GM19238 (cell line): ENCODE data around the gene ZFP91.
"Not testable (repeated sequence)": the region's sequence is repeated elsewhere in the genome, so short reads cannot be mapped to it uniquely, and the experiment has no call there.

Experiments
- DNase-seq: peaks from one replicate; pipeline ENCODE4 v3.0.0; 2011; ENCODE audit warnings: low spot score; ENCODE audit not compliant: insufficient read length

Gene ZFP91, protein sequence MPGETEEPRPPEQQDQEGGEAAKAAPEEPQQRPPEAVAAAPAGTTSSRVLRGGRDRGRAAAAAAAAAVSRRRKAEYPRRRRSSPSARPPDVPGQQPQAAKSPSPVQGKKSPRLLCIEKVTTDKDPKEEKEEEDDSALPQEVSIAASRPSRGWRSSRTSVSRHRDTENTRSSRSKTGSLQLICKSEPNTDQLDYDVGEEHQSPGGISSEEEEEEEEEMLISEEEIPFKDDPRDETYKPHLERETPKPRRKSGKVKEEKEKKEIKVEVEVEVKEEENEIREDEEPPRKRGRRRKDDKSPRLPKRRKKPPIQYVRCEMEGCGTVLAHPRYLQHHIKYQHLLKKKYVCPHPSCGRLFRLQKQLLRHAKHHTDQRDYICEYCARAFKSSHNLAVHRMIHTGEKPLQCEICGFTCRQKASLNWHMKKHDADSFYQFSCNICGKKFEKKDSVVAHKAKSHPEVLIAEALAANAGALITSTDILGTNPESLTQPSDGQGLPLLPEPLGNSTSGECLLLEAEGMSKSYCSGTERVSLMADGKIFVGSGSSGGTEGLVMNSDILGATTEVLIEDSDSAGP

DNA sequence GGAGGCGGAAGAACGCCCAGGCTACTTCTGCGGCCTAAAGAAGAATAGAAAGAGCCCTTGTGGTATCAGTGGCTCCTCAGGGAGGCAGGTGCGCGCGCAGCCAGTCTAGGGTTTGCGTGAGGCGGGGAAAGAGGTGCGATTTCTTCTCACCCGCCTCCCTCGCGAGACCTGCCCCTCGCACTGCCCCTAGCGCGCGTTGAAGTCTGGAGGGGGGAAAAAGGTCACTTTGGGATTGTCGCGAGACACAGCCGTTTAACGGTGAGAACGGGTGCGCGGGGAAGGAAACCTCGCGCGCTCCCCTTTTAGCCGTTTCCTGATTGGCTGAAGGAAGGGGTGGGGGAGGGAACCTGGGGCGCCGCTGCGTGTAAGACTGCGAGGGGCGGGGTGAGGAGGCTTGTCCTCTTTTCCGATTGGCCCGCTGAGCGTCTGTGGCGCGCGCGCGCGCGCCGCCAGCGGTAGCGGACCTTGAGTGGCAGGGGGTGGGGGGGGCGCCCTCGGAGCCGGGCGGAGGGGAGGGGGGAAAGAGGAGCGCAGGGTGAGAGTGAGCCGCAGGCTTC lies at the start of gene ZFP91:
Gene ZFP91 (plus strand): TSS at position 429 of the 557 bp plus-strand sequence. CDS start 219 bp downstream, outside the sequence.
- DNase-seq: peak; percentile 57

DNA sequence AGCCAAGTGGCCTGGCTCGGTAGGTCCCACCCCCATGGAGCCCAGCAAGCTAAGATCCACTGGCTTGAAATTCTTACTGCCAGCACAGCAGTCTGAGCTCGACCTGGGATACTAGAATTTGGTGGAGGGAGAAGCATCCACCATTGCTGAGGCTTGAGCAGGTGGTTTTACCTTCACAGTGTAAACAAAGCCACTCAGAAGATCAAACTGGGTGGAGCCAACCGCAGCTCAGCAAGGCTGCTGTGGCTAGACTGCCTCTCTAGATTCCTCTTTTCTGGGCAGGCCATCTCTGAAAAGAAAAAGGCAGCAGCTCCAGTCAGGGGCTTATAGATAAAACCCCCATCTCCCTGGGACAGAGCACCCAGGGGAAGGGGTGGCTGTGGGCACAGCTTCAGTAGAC lies 48.6 kb upstream of the ZFP91 start:
- DNase-seq: no peak

DNA sequence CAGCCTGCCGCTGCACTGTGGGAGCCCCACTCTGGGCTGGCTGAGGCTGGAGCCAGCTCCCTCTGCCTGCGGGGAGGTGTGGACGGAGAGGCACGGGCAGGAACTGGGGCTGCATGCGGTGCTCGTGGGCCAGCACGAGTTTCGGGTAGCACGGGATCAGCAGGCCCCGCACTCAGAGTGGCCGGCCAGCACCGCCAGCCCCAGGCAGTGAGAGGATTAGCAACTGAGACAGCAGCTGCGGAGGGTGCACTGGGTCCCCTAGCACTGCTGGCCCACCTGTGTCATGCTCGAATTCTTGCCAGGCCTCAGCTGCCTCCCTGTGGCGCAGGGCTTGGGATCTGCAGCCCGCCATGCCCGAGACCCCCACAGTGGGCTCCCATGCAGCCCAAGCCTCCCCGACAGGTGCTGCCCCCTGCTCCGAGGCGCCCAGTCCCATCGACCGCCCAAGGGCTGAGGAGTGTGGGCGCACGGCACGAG lies 47.0 kb upstream of the ZFP91 start:
- no peak for DNase-seq

DNA sequence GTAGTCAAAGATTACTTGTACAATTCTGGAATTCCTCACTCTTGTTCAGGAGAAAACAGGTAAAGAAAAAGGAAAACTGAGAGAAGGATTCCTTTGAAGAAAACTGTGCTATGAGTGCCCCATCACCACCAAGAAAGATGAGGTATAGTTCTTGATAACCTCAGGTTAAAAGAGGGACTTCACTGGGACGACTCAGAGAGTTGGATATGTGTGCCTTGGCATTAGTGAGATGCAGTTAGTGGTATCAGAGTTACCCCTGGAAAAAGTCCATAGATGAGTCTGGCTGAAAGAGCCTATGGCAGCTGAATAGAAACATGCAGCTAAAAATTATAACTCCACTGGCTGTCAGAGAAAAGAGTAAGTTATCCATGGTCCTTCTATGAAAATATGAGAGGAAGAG lies 32.0 kb upstream of the ZFP91 start:
- no peak for DNase-seq

DNA sequence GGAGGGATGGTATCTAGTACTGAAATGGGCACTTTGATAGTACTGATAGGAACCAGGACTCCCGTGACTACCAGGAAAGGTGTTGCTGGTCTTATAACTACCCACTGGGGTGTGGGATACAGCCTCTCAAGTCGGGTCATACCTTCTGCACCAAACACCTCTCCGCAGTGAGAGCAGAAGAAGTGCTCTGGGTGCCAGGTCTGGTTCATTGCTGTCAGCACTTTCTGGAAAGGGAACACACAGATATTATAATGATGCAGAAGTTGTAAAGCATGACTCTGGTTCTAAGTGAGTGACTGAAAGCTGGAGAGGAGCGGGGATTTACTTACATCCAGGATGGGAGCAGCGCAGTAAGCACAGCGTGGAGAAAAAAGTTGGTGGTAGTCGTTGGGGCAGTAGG lies 29.2 kb upstream of the ZFP91 start:
- no peak for DNase-seq

DNA sequence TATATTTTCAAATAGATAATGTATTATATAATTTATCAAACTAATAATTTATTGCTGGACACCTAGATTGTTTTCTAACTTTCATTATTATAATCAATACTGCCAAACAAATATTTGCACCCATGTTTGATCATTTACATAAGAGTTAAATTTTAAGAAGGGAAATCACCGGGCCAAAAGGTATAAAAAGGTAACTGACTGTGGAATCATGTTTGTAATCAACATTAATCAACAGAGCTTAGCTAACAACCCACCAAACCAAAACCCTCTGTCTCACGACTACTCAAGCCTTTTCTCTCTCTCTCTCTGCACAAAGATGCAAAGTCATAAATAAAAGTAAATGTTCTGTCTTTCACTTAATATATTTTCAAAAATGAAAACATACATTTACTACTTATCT lies 18.0 kb upstream of the ZFP91 start:
- DNase-seq: no peak

DNA sequence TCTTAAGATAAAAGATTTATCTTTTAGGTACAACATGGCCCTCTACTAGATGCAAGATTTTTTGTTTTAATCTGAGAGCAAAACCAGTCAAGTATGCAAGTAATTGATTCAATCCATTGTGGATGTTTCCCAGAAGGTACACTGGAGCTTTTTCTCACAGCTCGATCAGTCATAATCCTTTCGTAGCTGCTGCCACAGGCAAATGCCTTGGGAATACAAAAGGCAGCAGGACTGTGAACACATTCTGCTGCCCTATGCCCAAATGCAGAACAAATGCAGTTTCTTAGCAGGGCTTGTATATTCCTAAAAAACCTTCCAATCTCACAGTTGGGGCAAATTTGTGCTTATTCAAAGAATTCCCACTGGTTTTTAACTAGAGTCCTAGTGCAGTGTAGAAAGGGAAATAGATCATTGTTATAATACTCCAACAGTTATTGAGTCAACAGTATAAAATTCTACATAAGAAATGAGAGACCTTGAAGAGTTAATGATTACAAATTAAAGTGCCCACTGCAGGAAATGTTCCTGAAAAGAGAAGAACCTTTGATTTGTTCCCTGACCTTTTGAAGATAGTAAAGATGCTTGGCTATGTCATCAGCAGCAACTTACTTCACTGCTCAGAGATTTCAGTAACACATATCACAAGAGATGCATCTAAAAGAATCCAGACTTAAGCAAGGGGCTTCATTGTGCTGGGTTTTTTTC lies 17.3 kb upstream of the ZFP91 start:
- DNase-seq: no peak

DNA sequence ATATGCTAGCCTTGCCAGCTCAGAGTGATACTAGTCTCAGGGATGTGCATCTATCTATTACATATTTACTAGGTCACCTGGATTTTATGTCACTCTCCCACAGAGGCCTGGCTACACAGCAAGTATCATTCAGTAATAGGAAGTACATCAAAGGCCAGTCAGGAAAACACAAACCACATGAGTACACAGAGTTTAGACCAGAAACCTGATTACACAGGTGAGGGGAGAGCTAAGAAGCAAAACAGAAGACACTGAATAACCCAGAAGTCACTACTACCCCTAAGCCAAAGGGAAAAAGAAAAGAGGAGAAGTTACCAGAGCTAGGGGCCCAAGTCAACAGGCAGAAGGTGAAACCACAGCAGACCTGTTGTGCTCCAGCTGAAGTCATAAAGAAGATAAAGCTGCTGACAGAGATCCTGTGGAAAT lies 16.5 kb upstream of the ZFP91 start:
- DNase-seq: no peak

DNA sequence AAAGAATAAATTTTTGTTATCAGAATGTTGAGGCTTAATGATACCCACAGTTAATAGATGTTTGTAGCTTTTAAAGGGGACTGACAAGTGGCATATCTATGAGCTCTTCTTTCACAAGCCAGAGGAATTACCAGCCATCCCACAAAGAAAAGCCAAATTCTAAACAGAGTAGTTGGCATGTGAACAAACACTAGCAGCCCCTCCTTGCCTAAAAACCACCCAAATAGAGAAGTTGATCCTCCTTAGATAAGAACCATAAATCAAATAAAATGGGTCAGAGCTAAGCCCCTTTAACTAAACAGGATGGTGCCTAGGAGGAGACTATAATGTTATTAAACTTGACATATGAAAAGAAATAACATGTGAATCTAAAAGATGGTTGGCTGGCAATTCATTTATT lies 14.6 kb upstream of the ZFP91 start:
- DNase-seq: no peak

DNA sequence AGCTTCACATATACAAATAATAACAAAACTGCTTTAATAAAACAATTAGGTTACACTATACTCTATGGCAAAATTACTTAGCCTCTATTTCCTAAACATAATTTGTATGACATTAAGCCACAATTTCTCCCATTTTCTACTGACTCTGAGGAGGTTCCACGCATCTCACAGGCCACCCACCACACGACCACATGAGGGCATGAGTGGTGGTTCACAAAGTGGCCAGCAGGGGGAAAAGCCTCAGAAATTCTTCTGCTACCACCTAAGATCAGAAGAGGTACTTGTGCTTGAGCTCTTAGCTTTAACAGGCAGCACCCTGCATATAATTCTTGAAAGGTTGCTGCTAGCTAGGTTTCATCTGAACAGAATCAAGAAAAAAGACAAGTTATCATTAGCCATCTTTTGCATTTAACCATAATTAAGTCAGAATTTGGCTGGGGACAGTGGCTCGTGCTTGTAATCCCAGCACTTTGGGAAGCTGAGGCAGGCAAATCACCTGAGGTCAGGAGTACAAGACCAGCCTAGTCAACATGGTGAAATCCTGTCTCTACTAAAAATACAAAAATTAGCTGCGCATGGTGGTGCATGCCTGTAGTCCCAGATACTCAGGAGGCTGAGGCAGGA lies 10.9 kb upstream of the ZFP91 start:
- no peak for DNase-seq

DNA sequence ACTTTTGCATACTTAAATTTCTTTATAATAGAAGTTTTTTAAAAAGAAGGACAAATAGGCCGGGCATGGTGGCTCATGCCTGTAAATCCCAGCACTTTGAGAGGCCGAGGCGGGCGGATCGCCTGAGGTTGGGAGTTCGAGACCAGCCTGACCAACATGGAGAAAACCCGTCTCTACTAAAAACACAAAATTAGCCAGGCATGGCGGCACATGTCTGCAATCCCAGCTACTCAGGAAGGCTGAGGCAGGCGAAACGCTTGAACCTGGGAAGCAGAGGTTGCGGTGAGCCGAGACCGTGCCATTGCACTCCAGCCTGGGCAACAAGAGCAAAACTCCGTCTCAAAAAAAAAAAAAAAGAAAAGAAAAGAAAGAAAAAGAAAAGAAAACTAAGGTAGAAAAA lies 6.0 kb upstream of the ZFP91 start:
- not testable (repeated sequence) for DNase-seq

DNA sequence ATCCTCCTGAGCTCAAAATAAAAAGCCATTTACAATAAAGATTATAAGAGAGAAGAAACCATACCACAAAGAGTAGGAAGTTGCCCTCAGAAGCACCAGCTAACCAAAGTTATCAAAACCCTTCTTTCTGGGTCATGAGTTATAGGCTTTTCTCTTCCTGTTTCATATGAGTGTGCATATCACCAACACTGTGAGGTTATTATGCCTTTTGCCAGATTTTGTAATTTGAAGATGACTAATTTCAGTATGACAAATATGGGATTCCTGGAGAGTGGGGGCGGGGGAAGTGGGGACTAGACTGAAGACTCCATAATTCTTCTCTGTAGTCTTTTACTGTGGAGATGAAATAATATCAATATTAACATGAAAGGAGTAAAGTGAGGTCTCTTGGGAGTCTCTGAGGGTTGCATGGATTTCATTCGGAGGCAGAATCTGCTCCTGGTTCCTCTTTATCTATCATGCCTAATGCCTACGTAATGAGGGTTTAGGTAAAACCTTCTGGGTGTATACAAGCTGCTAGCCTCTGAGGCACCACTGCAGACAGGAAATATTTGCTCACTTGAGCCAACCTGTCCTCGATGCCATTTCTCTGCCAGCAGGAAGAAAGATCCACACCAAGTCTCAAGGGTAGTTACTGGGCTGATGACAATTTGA lies 5.3 kb upstream of the ZFP91 start:
- no peak for DNase-seq

DNA sequence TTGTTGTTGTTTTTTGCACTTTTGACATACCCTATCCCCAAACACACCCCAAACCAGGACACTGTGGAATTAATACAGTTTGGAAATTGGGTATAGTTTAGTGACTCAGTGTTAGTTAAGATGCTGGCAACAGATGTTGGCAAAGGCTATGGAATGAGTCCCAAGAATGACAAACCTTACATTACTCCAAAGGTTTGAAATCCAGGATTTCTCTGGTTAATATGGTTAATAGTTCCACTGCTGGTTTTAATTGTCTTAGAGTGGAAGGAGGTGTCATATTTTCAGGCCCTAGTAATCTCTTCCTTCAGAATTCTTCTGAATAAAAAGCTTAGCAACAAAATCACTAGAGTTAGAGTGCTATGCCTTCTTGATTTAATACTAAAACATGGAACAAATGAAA lies 4.0 kb upstream of the ZFP91 start:
- DNase-seq: no peak

DNA sequence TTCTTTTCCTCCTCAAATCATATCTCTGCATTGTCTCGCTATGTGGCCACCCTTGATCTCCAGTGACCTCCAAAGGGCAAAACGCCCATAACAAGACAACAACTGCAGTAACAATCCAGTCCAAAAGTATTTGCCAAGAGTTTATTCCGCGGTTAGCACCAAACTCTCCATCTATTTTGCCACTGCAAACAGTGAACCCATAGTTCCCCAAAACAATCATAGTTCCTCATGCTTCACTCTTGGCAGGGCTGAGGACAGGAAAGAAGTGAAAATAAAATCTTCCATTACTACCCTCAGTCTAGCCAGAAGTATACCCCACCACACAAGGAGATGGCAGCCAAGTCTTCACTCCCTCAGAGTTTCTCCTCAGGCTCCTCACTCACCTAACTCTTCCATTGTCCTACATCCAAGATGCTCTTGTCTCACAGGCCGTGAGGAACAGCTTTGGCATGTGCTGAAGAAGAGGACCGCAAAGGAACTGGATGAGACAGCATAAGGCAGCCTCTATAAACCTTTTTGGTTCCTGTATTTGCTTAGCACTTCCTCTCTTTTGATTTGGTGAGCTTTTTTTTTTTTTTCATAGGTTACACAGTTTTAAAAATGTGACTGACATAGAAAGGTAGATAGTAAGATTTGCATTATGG lies 3.4 kb upstream of the ZFP91 start, which contains the start of gene LPXN:
Gene LPXN (minus strand): TSS at position 480 of the 644 bp plus-strand sequence. CDS start 84 bp downstream, at position 396.
- DNase-seq: no peak

DNA sequence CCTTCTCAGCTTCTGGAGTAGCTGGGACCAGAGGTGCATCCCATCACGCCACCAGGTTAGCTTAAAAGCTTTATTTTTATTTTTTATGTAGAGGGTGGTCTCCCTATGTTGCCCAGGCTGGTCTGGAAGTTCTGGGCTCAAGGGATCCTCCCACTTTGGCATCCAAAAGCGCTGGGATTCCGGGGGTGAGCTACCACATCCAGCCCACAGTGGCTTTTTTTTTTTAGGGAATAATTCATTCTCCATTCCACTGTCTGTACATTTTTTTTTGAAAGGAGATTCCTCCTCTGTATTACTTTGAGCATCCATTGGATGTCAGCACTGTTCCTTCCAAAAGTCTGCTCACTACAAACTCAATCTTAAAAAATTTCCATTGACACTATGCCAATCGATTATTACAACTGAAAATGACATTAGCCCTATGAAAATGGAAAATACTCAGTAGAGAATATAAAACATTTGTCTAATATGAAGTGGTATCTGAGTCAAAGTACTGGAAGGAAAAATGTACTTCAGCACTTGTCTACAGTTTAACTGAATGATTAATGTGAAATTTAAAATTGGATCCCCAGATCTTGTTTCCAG lies 1.9 kb upstream of the ZFP91 start:
- no peak for DNase-seq

DNA sequence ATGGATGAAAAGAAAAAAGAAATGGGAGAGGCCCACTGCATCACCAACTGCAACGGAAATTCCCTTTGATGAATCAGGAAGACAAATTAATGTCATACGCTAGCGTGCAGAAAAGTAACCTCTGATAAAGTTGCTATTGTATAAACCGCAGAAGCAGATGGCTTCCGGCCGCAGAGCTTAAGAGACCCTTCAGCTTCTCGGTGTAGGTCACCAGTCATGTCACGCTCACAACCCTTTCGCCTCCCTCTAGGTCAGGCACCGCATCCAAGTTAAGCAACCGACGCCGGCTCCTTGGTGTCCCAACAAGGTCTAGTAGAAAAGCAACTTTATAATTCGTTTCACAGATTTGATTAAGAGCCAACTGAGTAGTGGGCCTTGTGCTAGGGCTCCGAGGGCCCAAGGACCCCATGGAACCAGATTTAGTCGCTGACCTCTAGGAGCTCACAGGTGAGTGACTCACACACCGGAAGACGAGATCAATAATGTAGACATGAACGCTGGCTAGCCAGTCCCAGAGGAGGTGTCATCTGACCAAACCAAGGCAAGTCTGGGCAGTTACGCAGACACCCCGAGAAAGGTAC lies 1.2 kb upstream of the ZFP91 start:
- DNase-seq: no peak

DNA sequence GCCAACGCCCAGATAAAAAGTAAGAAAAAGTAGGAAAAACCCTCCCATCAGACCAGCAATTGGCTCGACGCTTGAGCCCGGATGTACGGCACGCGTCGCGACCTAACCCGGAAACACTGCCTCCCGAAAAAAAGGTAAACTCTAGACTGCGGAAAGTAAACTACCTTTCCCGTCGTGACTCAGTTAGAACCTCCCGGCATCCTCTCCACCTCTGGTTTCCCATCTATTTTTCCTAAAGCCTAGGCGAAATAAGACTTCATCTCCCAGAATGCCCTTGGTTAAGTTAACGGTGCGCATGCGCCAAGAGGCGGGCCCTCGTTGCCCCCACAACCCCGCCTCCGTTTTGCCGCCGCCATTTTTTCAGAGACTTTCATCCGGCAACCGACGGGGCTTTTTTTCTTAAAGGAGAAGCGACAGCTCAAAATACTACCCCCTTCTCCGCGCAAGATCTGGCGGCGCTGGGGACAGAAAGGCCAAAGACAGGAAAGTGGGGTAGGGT lies 678 bp upstream of the ZFP91 start:
- DNase-seq: no peak

DNA sequence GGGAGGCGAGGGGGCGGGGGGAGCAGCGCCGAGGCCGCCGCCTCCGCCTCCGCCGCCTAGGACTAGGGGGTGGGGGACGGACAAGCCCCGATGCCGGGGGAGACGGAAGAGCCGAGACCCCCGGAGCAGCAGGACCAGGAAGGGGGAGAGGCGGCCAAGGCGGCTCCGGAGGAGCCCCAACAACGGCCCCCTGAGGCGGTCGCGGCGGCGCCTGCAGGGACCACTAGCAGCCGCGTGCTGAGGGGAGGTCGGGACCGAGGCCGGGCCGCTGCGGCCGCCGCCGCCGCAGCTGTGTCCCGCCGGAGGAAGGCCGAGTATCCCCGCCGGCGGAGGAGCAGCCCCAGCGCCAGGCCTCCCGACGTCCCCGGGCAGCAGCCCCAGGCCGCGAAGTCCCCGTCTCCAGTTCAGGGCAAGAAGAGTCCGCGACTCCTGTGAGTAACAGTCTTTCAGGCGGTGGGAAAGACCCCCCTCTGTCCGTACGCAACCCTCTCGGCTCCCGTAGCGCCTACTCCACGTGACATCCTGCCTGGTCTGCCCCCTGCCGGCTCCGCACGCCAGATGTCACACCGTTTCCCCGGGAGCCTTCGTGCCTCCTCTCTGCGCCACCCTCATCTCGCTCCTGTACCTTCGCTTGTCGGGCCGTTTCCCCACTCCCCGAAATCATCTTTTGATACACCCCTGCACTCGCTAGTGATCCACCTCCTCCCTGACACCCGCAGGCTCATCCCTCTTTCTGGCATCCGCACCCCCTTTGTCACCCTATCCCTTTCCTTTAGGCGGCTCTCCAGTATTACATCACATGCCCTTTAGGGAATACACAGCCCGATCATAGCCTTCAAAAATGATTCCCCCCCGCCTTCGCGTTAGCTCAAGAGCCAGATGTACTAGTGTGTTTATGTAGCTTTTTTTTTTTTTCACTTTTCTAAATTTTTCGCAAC lies 598 bp downstream of the ZFP91 start:
- DNase-seq: peak; percentile 45
